Measurements from ENCODE around the gene GADL1.

The GADL1 gene

DNA sequence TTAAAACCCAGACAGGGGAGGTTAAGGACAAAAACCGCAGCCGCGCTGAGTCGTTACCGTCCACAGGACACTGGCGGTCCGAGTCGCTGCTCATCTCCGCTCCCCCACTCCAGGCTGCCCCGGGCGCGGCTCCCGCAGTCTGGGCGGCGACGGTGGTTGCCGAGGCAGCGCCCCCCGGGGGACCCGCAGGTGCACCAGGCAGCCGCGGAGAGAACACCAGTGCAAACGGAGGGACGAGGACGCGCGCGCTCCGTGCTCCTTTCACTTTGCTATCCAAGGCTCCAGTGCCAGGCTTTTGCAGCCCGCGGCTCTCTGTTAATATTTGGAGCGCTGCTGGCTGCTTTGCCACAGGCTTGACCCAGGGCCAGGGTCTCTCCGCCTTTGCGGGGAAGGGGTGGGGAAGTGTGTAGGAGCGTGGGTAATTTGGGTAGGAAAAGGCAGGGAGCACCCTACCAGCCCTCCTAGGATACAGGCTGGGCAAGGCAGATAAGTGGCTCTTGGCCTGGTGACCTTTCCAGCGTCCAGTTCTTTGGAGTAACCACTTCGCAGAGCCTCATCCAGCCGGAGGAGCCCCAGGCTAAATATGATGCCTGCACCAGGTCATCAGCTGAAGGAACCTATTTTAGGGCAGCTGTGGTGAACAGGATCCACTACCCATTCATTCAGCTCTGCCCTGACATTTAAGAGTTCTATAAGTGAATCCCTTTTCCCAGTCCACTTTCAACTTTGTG is at the start of gene GADL1:
Gene GADL1 (minus strand): TSS at position 141 of the 731 bp plus-strand sequence. CDS start 47 bp downstream, at position 94.
- peak; percentile 2 for DNase-seq

- DNase-seq = no peak
Observed at GRCh38 chr3:30944124-30944523, 49.7 kb upstream of the GADL1 start.

GRCh38 chr3:30943206-30943605 is 48.7 kb upstream of the GADL1 start:
- no peak for DNase-seq

- no peak for DNase-seq
Observed at GRCh38 chr3:30941342-30941741, 46.9 kb upstream of the GADL1 start.

DNA sequence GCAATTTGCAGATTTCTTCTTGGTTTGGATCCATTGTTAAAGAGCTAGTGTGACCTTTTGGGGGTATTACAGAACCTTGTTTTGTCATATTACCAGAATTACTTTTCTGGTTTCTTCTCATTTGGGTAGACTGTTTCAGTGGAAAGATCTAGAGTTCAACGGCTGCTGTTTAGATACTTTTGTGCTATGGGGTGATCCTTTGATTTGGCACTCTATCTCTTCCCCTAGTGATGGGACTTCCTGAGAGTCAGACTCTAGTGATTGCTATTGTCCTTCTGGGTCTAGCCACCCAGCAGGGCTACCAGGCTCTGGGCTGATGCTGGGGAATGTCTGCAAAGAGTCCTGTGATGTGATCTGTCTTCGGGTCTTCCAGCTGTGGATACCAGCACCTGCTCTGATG is 46.3 kb upstream of the GADL1 start:
- DNase-seq = no peak

GRCh38 chr3:30934208-30934550 is 39.7 kb upstream of the GADL1 start:
- DNase-seq = peak; percentile 39

DNA sequence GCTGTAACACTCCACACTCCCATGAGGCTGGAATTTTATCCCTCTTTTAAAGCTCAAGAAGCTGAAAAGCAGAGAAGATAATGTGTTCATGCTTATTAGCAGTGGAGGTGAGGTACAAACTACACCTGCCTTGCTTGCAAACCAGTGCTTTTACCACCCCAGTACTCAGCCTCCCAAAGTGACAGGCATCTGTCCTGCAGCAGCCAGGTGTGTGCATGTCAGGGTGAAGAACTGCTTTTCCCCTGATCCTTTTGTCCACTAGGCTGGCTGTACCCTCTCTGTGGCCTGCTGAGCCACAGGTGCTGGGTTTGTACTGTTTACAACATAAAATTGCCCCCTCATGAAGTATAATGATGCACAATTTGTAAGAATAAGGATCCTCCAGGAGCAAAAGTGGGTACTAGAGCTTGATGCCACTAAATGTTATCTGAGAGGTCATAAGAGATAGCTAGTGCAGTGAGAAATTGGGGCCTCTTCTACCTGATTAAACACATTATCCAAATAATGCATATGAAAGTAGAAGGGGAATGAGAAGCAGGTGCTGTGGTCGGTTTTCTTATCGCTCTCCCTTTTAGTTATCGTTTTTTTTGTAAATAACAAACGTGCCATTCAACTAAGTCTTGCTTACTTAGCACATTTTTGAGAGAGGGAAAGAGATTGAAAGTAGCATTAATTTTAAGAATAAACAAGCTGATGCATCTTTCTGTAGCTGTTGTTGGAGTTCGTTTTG is 39.2 kb upstream of the GADL1 start:
- no peak for DNase-seq

- no peak for DNase-seq
Observed at GRCh38 chr3:30932513-30933098, 38.1 kb upstream of the GADL1 start.

DNA sequence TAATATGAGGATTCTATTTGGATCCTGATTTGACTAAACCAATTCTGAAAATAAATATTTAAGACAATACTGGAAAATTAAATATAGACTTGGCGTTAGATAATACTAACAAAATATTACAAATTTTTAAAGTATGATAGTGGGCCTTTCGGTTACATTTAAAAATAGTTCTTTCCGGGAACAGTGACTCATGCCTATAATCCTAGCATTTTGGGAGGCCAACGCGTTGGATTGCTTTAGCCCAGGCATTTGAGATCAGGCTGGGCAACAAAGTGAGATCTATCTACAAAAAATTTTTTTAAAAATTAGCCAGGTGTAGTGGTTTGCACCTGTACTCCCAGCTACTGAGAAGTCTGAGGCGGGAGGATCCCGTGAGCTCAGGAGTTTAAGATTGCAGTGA is 30.3 kb upstream of the GADL1 start:
- DNase-seq = no peak

DNA sequence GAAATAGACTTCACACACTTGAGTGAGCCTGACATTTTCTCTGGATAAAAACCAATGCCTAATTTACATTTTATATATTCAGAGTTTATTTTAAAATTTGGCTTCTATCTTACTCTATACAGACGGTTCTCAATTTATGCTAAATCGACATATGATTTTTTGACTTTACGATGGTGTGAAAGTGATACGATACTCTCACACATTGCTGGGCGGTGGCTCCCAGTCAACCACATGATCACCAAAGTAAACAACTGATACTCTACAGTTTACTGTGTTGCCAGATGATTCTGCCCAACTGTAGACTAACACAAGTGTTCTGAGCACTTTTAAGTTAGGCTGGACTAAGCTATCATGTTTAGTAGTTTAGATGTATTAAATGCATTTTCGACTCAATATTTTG is 25.1 kb upstream of the GADL1 start:
- no peak for DNase-seq

- DNase-seq = no peak
Observed at GRCh38 chr3:30918761-30919160, 24.3 kb upstream of the GADL1 start.

GRCh38 chr3:30915782-30916181 is 21.3 kb upstream of the GADL1 start:
- DNase-seq = no peak

GRCh38 chr3:30914696-30915095 is 20.2 kb upstream of the GADL1 start:
- no peak for DNase-seq

- DNase-seq = no peak
Observed at GRCh38 chr3:30913176-30913575, 18.7 kb upstream of the GADL1 start.

GRCh38 chr3:30912301-30912700 is 17.8 kb upstream of the GADL1 start:
- no peak for DNase-seq

DNA sequence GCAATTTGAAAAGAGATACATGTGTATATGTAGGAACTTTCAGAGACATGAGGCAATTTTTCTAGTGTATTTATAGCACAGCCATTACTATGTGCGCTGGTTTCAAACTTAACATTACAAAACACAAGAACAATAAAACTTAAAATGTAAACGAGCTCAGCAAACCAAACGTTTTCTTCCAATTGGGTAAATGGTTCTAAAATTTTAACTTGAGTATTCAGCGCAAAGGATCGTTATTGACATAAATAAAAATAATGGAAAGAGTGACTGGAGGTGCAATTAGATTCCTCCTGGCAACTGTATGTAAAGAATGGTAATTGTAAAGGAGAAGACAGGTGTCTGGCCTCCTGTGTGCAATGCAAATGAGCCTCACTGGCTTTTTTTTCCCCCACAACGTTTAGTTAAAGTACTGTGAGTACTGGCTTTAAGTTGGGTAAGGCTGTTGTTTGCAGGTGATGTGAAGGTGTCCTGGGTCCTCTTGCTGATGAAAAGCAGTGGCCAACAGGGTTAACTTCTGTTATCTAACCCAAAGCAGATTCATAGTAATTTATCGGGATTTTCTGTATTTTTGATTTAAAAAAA is 14.1 kb upstream of the GADL1 start:
- no peak for DNase-seq

DNA sequence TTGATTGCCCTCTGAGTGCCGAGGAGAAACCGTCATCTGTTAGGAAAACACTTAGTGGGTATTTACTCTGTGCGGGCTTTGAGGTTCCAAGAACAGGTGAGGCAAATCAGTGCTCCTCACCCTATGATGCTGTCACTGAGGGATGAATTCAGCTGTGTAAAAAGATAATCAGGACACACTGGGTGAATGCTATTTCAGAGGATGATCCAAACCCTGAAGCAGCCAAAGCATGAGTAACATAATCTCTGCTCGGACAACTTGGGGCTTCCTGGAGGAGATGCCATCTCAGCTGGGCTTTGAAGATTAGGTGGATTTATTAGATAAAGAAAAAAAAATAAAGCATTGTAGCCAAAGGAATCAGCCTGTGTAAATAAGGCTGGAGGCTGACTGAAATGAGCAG is 10.5 kb upstream of the GADL1 start:
- DNase-seq = no peak

- no peak for DNase-seq
Observed at GRCh38 chr3:30895329-30895728, 868 bp upstream of the GADL1 start.

GRCh38 chr3:30893678-30894325 is 659 bp downstream of the GADL1 start:
- no peak for DNase-seq

- no peak for DNase-seq
Observed at GRCh38 chr3:30890907-30891306, 3.6 kb downstream of the GADL1 start.

DNA sequence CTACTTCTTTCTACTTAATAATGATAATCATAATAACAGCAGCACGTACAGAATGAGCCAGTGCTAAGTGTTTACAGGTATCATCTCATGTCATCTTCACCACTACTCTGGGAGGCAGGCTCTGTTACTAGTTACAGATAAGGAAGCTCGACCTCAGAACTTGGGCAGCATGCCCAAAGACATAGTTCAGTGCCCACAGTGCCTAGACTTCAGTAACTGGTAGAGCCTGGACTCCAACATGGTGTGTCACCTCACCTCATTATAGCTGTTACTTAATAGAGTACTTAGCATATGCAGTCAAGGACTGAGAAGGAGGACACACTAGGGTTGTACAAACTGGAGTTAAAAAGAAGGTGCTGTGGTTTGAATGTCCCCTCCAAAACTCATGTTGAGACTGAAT is 7.6 kb downstream of the GADL1 start:
- no peak for DNase-seq

GRCh38 chr3:30878862-30879261 is 15.6 kb downstream of the GADL1 start:
- no peak for DNase-seq

GRCh38 chr3:30875505-30875904 is 19.0 kb downstream of the GADL1 start:
- no peak for DNase-seq

All from suppressor macrophage treated with lipopolysaccharide for 4 hours (primary cell).